ENCODE measurements around the gene ULBP2. TPM values are rescaled to one million over a fixed set of nuclear protein-coding genes. Genes with fewer than 3 reads are reported as not detected.
"Not testable (repeated sequence)": the region's sequence is repeated elsewhere in the genome, so short reads cannot be mapped to it uniquely, and the experiment has no call there.

The ULBP2 gene
- total RNA-seq, 1 donor from 2014 or later: not detected

DNA sequence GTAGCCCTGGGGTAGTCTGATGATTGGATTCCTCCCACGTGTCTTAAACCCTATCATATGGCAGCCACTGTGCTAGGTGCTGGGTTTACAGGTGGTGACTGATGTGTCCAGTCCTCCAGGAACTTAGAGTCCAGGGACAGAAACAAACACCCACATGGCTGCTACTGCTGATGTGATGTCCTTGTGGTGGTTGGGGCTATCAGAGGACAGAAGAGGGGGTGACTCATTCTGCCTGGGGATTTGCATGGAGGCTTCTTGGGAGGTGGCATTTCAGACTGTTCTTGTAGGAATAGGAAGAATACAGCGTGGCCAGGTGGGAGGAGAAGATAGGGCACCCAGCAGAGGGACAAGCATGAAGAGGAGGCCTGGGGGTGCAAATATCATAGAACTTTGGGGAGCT is 28.7 kb upstream of the ULBP2 start:
- TF ChIP-seq, protein P1, sequence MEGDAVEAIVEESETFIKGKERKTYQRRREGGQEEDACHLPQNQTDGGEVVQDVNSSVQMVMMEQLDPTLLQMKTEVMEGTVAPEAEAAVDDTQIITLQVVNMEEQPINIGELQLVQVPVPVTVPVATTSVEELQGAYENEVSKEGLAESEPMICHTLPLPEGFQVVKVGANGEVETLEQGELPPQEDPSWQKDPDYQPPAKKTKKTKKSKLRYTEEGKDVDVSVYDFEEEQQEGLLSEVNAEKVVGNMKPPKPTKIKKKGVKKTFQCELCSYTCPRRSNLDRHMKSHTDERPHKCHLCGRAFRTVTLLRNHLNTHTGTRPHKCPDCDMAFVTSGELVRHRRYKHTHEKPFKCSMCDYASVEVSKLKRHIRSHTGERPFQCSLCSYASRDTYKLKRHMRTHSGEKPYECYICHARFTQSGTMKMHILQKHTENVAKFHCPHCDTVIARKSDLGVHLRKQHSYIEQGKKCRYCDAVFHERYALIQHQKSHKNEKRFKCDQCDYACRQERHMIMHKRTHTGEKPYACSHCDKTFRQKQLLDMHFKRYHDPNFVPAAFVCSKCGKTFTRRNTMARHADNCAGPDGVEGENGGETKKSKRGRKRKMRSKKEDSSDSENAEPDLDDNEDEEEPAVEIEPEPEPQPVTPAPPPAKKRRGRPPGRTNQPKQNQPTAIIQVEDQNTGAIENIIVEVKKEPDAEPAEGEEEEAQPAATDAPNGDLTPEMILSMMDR (IDR thresholded peaks at IDR 0.05): no peak
- no peaks in the 10 kb centered on the region for H3K9me3 ChIP-seq
- H3K4me1 ChIP-seq: no peaks in the 10 kb centered on the region
- no peaks in the 10 kb centered on the region for H3K36me3 ChIP-seq
- no peak overlapping the region for H3K4me3 ChIP-seq
- no peak for DNase-seq (ENCODE audit: low spot score in 2 of 2)
- H3K27me3 ChIP-seq: no peaks in the 10 kb centered on the region
- no peak overlapping the region for H3K27ac ChIP-seq
- intact Hi-C loops (cut with DNase I): no loop called here

GRCh38 chr6:149913540-149914240 is 28.1 kb upstream of the ULBP2 start:
- intact Hi-C loops (cut with DNase I): no loop called here
- Histone ChIP-seq H3K9me3 (no peaks in the 10 kb centered on the region), H3K36me3 (no peaks in the 10 kb centered on the region), H3K27me3 (no peaks in the 10 kb centered on the region), H3K4me1 (no peaks in the 10 kb centered on the region), H3K4me3 (no peak overlapping the region), H3K27ac (no peak overlapping the region)
- TF ChIP-seq, protein P1 (IDR thresholded peaks at IDR 0.05): no peak
- DNase-seq (ENCODE audit: low spot score in 2 of 2): no peak

- no peak for DNase-seq (ENCODE audit: low spot score in 2 of 2)
- Histone ChIP-seq H3K27me3 (no peaks in the 10 kb centered on the region), H3K4me3 (no peak overlapping the region), H3K36me3 (no peaks in the 10 kb centered on the region), H3K9me3 (no peaks in the 10 kb centered on the region), H3K4me1 (no peaks in the 10 kb centered on the region), H3K27ac (no peak overlapping the region)
- intact Hi-C loops (cut with DNase I): no loop called here
- TF ChIP-seq, protein P1 (IDR thresholded peaks at IDR 0.05): no peak
Observed at GRCh38 chr6:149915970-149916865, 25.6 kb upstream of the ULBP2 start.

GRCh38 chr6:149917679-149918078 is 24.1 kb upstream of the ULBP2 start:
- peaks cover 0 to 2% of the 10 kb centered on the region in 2 donors for H3K4me1 ChIP-seq
- intact Hi-C loops (cut with DNase I): no loop called here
- no peaks in the 10 kb centered on the region for H3K9me3 ChIP-seq
- TF ChIP-seq, protein P1 (IDR thresholded peaks at IDR 0.05): no peak
- no peak overlapping the region for H3K27ac ChIP-seq
- no peak overlapping the region for H3K4me3 ChIP-seq
- no peaks in the 10 kb centered on the region for H3K27me3 ChIP-seq
- no peak for DNase-seq (ENCODE audit: low spot score in 2 of 2)
- no peaks in the 10 kb centered on the region for H3K36me3 ChIP-seq

- intact Hi-C loops (cut with DNase I): no loop called here
- no peak overlapping the region for H3K4me3 ChIP-seq
- TF ChIP-seq, protein P1 (IDR thresholded peaks at IDR 0.05): no peak
- no peaks in the 10 kb centered on the region for H3K9me3 ChIP-seq
- H3K4me1 ChIP-seq: peaks cover 1 to 2% of the 10 kb centered on the region in 2 donors
- H3K27ac ChIP-seq: no peak overlapping the region
- H3K36me3 ChIP-seq: no peaks in the 10 kb centered on the region
- DNase-seq (ENCODE audit: low spot score in 2 of 2): no peak
- H3K27me3 ChIP-seq: no peaks in the 10 kb centered on the region
Observed at GRCh38 chr6:149918151-149918905, 23.5 kb upstream of the ULBP2 start.

DNA sequence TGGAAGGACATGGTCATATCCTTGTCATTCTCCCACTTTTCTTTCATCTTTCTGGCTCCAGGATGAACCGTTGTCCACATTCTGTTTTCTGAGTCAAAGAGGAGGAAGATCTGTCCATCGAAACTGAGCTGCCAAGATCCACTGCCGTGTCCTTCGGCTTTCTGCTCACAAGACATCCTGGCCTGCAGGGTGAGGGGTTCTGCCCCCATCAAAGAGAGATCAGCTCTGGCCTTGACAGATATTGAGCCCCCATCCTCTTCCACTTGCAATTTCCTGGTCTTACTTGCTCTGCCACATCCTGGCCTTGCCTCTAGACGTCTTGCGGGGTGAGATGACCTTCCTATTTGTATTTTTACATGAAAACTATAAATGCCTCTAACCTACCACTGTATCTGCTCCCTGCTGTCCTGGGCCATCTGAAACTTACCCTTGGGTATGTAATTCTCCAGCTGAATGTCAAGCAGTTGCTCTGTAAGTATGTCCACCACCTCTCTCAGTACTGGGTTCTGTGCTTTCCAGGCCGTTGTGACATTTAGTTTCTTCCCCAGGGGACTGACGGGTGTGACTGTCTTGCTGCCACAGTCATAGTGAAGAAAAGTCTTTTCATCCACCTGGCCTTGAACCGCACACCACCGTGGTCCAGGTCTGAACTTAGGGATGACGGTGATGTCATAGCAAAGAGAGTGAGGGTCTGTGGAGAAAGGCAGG is 22.5 kb upstream of the ULBP2 start:
- peak in 1 of 2 donors; percentile 31 for DNase-seq (ENCODE audit: low spot score in 2 of 2)
- H3K9me3 ChIP-seq; H3K36me3 ChIP-seq; H3K27ac ChIP-seq; intact Hi-C loops (cut with DNase I); H3K4me3 ChIP-seq; H3K27me3 ChIP-seq; H3K4me1 ChIP-seq: not testable (repeated sequence)

Data from ascending aorta (tissue), 2 donors.